H1 (cell line): ENCODE measurements around the gene EPHA4.

Experiments used
- CREB1 ChIP-seq: IDR thresholded peaks from 2 replicates; pipeline ENCODE4 v1.6.1; 2012; ENCODE audit warnings: inconsistent platforms
- EP300 ChIP-seq, 2 experiments: IDR thresholded peaks; 1 replicate in 1 of 2; 2 replicates in 1 of 2; pipeline ENCODE4 v1.6.1; 2011 to 2012; ENCODE audit warnings: low read depth in 2 of 2, low read length in 2 of 2, mild to moderate bottlenecking in 2 of 2, borderline replicate concordance in 1 of 2, inconsistent platforms in 1 of 2, moderate library complexity in 1 of 2
- EZH2 ChIP-seq: fragments of 200-600 bp; sonication (generic); IDR thresholded peaks from 2 replicates; pipeline ENCODE4 v1.7.1; 2012; ENCODE audit warnings: low read depth, mild to moderate bottlenecking, moderate library complexity, low read length, inconsistent platforms; ENCODE audit not compliant: severe bottlenecking
- POLR2A ChIP-seq, 2 experiments: IDR thresholded peaks; 1 replicate in 1 of 2; 2 replicates in 1 of 2; pipeline ENCODE4 v1.6.1; 2011; ENCODE audit warnings: low read depth in 2 of 2, low read length in 2 of 2, mild to moderate bottlenecking in 2 of 2; ENCODE audit errors: control extremely low read depth in 1 of 2
- RAD21 ChIP-seq, 2 experiments: IDR thresholded peaks in 1 of 2; conservative IDR thresholded peaks in 1 of 2; 2 replicates each; pipeline ENCODE4 v1.6.1; 2011; ENCODE audit warnings: low read depth in 2 of 2, low read length in 2 of 2, improper control_type of control experiment in 1 of 2, inconsistent platforms in 1 of 2, mild to moderate bottlenecking in 1 of 2, moderate library complexity in 1 of 2
- RBBP5 ChIP-seq: IDR thresholded peaks from 2 replicates; pipeline ENCODE4 v1.7.1; 2012; ENCODE audit warnings: low read depth, mild to moderate bottlenecking, inconsistent platforms, low read length, moderate library complexity, borderline replicate concordance
- SIX5 ChIP-seq: IDR thresholded peaks from 2 replicates; pipeline ENCODE4 v1.6.1; 2011; ENCODE audit warnings: mild to moderate bottlenecking, low read depth, low read length
- SUZ12 ChIP-seq: fragments of 200-600 bp; sonication (generic); IDR thresholded peaks from 2 replicates; pipeline ENCODE4 v1.6.1; 2012; ENCODE audit warnings: mild to moderate bottlenecking, inconsistent platforms, low read length, moderate library complexity, mixed read lengths
- TAF7 ChIP-seq: optimal IDR thresholded peaks from 2 replicates; pipeline ENCODE3; 2011; ENCODE audit warnings: low read depth, mild to moderate bottlenecking, inconsistent platforms, low read length, moderate library complexity, borderline replicate concordance
- TF ChIP-seq, protein P1 (sequence below), 3 experiments: IDR thresholded peaks; 1 replicate in 2 of 3; 2 replicates in 1 of 3; pipeline versions ENCODE4 v1.5.1 to v1.6.1; 2011; ENCODE audit warnings: low read length in 3 of 3, mild to moderate bottlenecking in 3 of 3, inconsistent platforms in 2 of 3, low read depth in 1 of 3, moderate library complexity in 1 of 3; ENCODE audit not compliant: insufficient read depth in 1 of 3; ENCODE audit errors: control extremely low read depth in 1 of 3

DNA sequence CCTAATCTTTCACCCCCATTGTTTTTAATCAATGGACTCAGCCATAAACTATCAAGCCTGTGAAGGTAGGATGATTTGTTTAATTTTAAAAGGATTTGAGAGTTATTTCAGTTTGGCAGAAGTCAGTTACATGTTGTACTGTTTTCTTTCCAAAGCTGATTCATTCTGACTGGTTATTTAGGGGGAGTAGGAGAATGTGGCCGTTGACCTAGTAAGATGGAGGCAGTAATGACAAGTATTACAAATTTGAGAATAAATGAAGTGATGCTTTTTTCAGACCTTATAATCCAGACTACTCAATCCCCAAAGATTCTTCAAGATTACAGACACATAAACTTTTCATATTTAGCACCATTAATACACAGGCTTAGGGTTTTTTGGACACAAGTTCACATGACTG is 4.3 kb downstream of the EPHA4 start:
- TF ChIP-seq EP300 (IDR thresholded peaks at IDR 0.05; ENCODE audit: borderline replicate concordance in 1 of 2, low read depth in 2 of 2, low read length in 2 of 2) (no peak), EZH2 (no peak), POLR2A (IDR thresholded peaks at IDR 0.05; ENCODE audit: control extremely low read depth in 1 of 2, low read depth in 2 of 2, low read length in 2 of 2) (no peak), RAD21 (IDR thresholded peaks at IDR 0.05 in 1 of 2, conservative IDR thresholded peaks at IDR 0.05 in 1 of 2; ENCODE audit: low read depth in 2 of 2, low read length in 2 of 2) (no peak), TAF7 (no peak), SIX5 (no peak), CREB1 (no peak), RBBP5 (no peak), SUZ12 (no peak)
- TF ChIP-seq, protein P1, sequence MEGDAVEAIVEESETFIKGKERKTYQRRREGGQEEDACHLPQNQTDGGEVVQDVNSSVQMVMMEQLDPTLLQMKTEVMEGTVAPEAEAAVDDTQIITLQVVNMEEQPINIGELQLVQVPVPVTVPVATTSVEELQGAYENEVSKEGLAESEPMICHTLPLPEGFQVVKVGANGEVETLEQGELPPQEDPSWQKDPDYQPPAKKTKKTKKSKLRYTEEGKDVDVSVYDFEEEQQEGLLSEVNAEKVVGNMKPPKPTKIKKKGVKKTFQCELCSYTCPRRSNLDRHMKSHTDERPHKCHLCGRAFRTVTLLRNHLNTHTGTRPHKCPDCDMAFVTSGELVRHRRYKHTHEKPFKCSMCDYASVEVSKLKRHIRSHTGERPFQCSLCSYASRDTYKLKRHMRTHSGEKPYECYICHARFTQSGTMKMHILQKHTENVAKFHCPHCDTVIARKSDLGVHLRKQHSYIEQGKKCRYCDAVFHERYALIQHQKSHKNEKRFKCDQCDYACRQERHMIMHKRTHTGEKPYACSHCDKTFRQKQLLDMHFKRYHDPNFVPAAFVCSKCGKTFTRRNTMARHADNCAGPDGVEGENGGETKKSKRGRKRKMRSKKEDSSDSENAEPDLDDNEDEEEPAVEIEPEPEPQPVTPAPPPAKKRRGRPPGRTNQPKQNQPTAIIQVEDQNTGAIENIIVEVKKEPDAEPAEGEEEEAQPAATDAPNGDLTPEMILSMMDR (IDR thresholded peaks at IDR 0.05; ENCODE audit: control extremely low read depth in 1 of 3, insufficient read depth in 1 of 3, low read depth in 1 of 3, low read length in 3 of 3), result no peak
